ENCODE results near the gene ITPK1. TPM values are rescaled to one million over a fixed set of nuclear protein-coding genes. Genes with fewer than 3 reads are reported as not detected.

Gene ITPK1
- total RNA-seq, 3 donors from 2014 or later (not counting 1 experiment from before 2014, with no cell fraction given): 73.2 to 74.8 (median 74.4) TPM

GRCh38 chr14:93041830-93042229 lies 73.9 kb downstream of the ITPK1 start:
- no peaks in the 10 kb centered on the region for H3K27me3 ChIP-seq (ENCODE audit: control insufficient read depth, insufficient read depth, low read length)
- no peak for ATAC-seq
- peaks cover 75% of the 10 kb centered on the region for H3K4me1 ChIP-seq (ENCODE audit: control insufficient read depth, insufficient read depth, low read length)
- WGBS (ENCODE audit: insufficient coverage): 83% methylated on average over 3 of the region's 3 CpGs
- H3K27ac Mint-ChIP-seq: peak overlapping the region; percentile 54 to 62
- H3K27ac ChIP-seq (ENCODE audit: low read length): no peak overlapping the region
- no peaks in the 10 kb centered on the region for H3K9me3 Mint-ChIP-seq
- peaks cover 83 to 87% of the 10 kb centered on the region in 2 donors for H3K4me1 Mint-ChIP-seq
- H3K4me3 ChIP-seq (ENCODE audit: low read length): no peak overlapping the region
- H3K27me3 Mint-ChIP-seq (ENCODE audit: low read depth in 2 of 2): no peaks in the 10 kb centered on the region
- H3K36me3 Mint-ChIP-seq: no peaks in the 10 kb centered on the region
- TF ChIP-seq CTCF (IDR thresholded peaks at IDR 0.05): no peak
- no peak for DNase-seq
- H3K36me3 ChIP-seq (ENCODE audit: control insufficient read depth, insufficient read depth, low read length): no peaks in the 10 kb centered on the region
- peak overlapping the region; percentile 52 for H3K4me3 Mint-ChIP-seq
- intact Hi-C loops (cut with micrococcal nuclease): no loop called here
- H3K9me3 ChIP-seq (ENCODE audit: control insufficient read depth, insufficient read depth, low read length): no peaks in the 10 kb centered on the region

DNA sequence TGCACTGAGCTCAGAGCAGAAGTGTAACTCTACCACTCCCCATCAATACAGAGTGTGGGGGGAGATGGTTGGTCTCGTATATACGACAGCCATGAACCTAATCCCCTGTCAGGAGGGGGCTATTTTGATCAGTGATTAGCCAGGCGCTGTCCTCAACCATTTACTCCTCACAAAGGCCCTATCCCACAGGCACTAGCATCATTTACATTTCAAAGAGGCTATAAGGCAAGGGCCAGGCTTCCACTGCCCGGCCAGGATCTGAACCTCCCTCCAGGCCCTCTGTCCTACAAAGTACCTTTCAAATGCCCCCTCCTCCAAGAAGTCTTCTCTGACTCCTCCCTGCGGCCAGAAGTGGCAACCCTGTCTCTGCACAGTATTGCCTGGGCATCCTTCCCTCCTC lies 74.7 kb downstream of the ITPK1 start:
- H3K9me3 Mint-ChIP-seq: no peaks in the 10 kb centered on the region
- intact Hi-C loops (cut with micrococcal nuclease): no loop called here
- DNase-seq (no peak), ATAC-seq (no peak)
- peak overlapping the region; percentile 54 to 62 for H3K27ac Mint-ChIP-seq
- TF ChIP-seq CTCF (IDR thresholded peaks at IDR 0.05): no peak
- no peaks in the 10 kb centered on the region for H3K36me3 ChIP-seq (ENCODE audit: control insufficient read depth, insufficient read depth, low read length)
- H3K27me3 ChIP-seq (ENCODE audit: control insufficient read depth, insufficient read depth, low read length): no peaks in the 10 kb centered on the region
- H3K4me3 Mint-ChIP-seq: no peak overlapping the region
- H3K4me3 ChIP-seq (ENCODE audit: low read length): no peak overlapping the region
- H3K4me1 ChIP-seq (ENCODE audit: control insufficient read depth, insufficient read depth, low read length): peaks cover 73% of the 10 kb centered on the region
- H3K4me1 Mint-ChIP-seq: peaks cover 78 to 87% of the 10 kb centered on the region in 2 donors
- no peaks in the 10 kb centered on the region for H3K9me3 ChIP-seq (ENCODE audit: control insufficient read depth, insufficient read depth, low read length)
- H3K27ac ChIP-seq (ENCODE audit: low read length): no peak overlapping the region
- no peaks in the 10 kb centered on the region for H3K36me3 Mint-ChIP-seq
- WGBS (ENCODE audit: insufficient coverage): 92% methylated on average over 3 of the region's 5 CpGs
- no peaks in the 10 kb centered on the region for H3K27me3 Mint-ChIP-seq (ENCODE audit: low read depth in 2 of 2)

DNA sequence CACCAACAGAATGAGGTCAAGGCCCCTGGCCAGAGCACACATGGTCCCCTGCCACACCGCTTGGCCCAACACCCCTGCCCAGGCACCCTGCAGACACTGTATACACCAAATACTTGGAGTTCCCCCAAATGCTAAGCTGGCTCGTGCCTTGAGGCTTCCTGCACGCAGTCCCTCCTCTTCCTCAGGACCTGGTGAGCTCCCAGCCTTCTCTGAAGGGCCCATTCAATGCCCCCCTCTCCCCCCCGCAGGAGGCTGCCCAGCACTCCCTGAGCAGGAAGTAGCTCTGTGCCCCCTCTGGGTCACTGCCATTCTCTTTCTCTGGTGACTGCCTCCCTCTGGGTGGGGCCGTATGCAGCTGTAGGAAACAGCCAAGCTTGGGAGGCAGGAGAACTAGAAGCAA lies 75.3 kb downstream of the ITPK1 start:
- no peaks in the 10 kb centered on the region for H3K36me3 Mint-ChIP-seq
- 45% methylated on average over 5 of the region's 5 CpGs for WGBS (ENCODE audit: insufficient coverage)
- peak overlapping the region; percentile 54 to 62 for H3K27ac Mint-ChIP-seq
- no peak for TF ChIP-seq CTCF (IDR thresholded peaks at IDR 0.05)
- ATAC-seq: no peak
- no peaks in the 10 kb centered on the region for H3K36me3 ChIP-seq (ENCODE audit: control insufficient read depth, insufficient read depth, low read length)
- H3K4me1 Mint-ChIP-seq: peaks cover 73 to 85% of the 10 kb centered on the region in 2 donors
- H3K9me3 Mint-ChIP-seq: no peaks in the 10 kb centered on the region
- H3K9me3 ChIP-seq (ENCODE audit: control insufficient read depth, insufficient read depth, low read length): no peaks in the 10 kb centered on the region
- intact Hi-C loops (cut with micrococcal nuclease): no loop called here
- H3K4me3 ChIP-seq (ENCODE audit: low read length): no peak overlapping the region
- H3K4me3 Mint-ChIP-seq: no peak overlapping the region
- peaks cover 73% of the 10 kb centered on the region for H3K4me1 ChIP-seq (ENCODE audit: control insufficient read depth, insufficient read depth, low read length)
- DNase-seq: no peak
- H3K27me3 ChIP-seq (ENCODE audit: control insufficient read depth, insufficient read depth, low read length): no peaks in the 10 kb centered on the region
- H3K27me3 Mint-ChIP-seq (ENCODE audit: low read depth in 2 of 2): no peaks in the 10 kb centered on the region
- no peak overlapping the region for H3K27ac ChIP-seq (ENCODE audit: low read length)

DNA sequence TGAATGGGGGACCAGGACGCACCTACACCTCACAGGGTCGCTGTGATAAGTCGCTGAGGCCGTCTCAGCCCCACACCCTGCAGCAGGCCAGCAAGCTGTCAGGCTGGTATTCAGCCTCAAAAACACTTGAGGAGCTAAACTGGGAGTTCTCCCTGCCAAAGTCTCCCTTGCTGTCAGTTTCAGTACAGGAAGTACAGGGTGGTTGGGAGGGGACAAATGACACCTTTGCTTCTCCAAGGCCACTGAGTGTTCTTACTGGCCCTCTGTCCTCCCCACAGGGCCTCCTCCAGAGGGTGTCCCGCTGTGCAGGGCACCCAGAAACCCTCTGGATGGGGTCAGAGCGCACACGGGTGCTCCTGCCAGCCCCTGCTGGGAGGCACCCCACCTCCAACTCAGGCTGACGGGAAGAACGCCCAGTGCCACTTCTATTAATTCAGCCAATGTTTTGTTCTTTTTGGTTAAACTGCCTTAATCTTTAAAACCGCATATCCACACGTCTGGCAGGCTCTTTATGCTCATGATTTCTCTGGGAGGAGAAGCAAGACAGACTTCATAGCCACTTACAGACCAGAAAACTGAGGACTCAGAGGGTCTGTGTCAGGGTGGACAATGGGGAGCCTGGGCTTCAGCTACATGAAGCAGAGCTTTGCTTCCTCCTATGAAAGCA lies 75.9 kb downstream of the ITPK1 start:
- peak overlapping the region; percentile 17 for H3K4me3 Mint-ChIP-seq
- no peaks in the 10 kb centered on the region for H3K36me3 ChIP-seq (ENCODE audit: control insufficient read depth, insufficient read depth, low read length)
- H3K4me1 Mint-ChIP-seq: peaks cover 68 to 82% of the 10 kb centered on the region in 2 donors
- TF ChIP-seq CTCF (IDR thresholded peaks at IDR 0.05): no peak
- H3K27ac ChIP-seq (ENCODE audit: low read length): peak overlapping the region; percentile 5
- 50% methylated on average over 11 of the region's 11 CpGs for WGBS (ENCODE audit: insufficient coverage)
- peaks cover 73% of the 10 kb centered on the region for H3K4me1 ChIP-seq (ENCODE audit: control insufficient read depth, insufficient read depth, low read length)
- H3K36me3 Mint-ChIP-seq: no peaks in the 10 kb centered on the region
- H3K9me3 ChIP-seq (ENCODE audit: control insufficient read depth, insufficient read depth, low read length): no peaks in the 10 kb centered on the region
- peak overlapping the region; percentile 54 to 62 for H3K27ac Mint-ChIP-seq
- no peak overlapping the region for H3K4me3 ChIP-seq (ENCODE audit: low read length)
- ATAC-seq (no peak), DNase-seq (no peak)
- intact Hi-C loops (cut with micrococcal nuclease): no loop called here
- H3K27me3 ChIP-seq (ENCODE audit: control insufficient read depth, insufficient read depth, low read length): no peaks in the 10 kb centered on the region
- H3K27me3 Mint-ChIP-seq (ENCODE audit: low read depth in 2 of 2): no peaks in the 10 kb centered on the region
- H3K9me3 Mint-ChIP-seq: no peaks in the 10 kb centered on the region
